ENCODE results near the gene GPR158.

The GPR158 gene

GRCh38 chr10:25615926-25616325 is 441.1 kb downstream of the GPR158 start:
- H3K9me3 ChIP-seq (ENCODE audit: low read length) = no peaks in the 10 kb centered on the region
- no peak overlapping the region for H2AFZ ChIP-seq (ENCODE audit: low read depth, low read length)
- H3K4me1 ChIP-seq (ENCODE audit: insufficient read depth, low read length) = peaks cover 4% of the 10 kb centered on the region
- no peaks in the 10 kb centered on the region for H3K36me3 ChIP-seq (ENCODE audit: insufficient read depth, low read length)
- no peak overlapping the region for H3K4me3 ChIP-seq (ENCODE audit: low read length)
- no peaks in the 10 kb centered on the region for H3K27me3 ChIP-seq (ENCODE audit: insufficient read depth, low read length)

- H3K27me3 ChIP-seq (ENCODE audit: insufficient read depth, low read length) = no peaks in the 10 kb centered on the region
- no peaks in the 10 kb centered on the region for H3K9me3 ChIP-seq (ENCODE audit: low read length)
- H3K4me1 ChIP-seq (ENCODE audit: insufficient read depth, low read length) = peaks cover 4% of the 10 kb centered on the region
- H3K36me3 ChIP-seq (ENCODE audit: insufficient read depth, low read length) = no peaks in the 10 kb centered on the region
- no peak overlapping the region for H3K4me3 ChIP-seq (ENCODE audit: low read length)
- no peak overlapping the region for H2AFZ ChIP-seq (ENCODE audit: low read depth, low read length)
Measured at GRCh38 chr10:25616903-25617592, 442.2 kb downstream of the GPR158 start.

- Histone ChIP-seq H3K4me1 (ENCODE audit: insufficient read depth, low read length) (no peaks in the 10 kb centered on the region), H3K4me3 (ENCODE audit: low read length) (no peak overlapping the region), H3K27me3 (ENCODE audit: insufficient read depth, low read length) (no peaks in the 10 kb centered on the region), H3K36me3 (ENCODE audit: insufficient read depth, low read length) (no peaks in the 10 kb centered on the region), H2AFZ (ENCODE audit: low read depth, low read length) (no peak overlapping the region), H3K9me3 (ENCODE audit: low read length) (no peaks in the 10 kb centered on the region)
Measured at GRCh38 chr10:25627606-25628005, 452.8 kb downstream of the GPR158 start.

- no peak overlapping the region for H3K4me3 ChIP-seq (ENCODE audit: low read length)
- no peaks in the 10 kb centered on the region for H3K9me3 ChIP-seq (ENCODE audit: low read length)
- H3K4me1 ChIP-seq (ENCODE audit: insufficient read depth, low read length) = no peaks in the 10 kb centered on the region
- no peak overlapping the region for H2AFZ ChIP-seq (ENCODE audit: low read depth, low read length)
- no peaks in the 10 kb centered on the region for H3K36me3 ChIP-seq (ENCODE audit: insufficient read depth, low read length)
- no peaks in the 10 kb centered on the region for H3K27me3 ChIP-seq (ENCODE audit: insufficient read depth, low read length)
Measured at GRCh38 chr10:25629333-25629732, 454.5 kb downstream of the GPR158 start.

- no peak overlapping the region for H3K4me3 ChIP-seq (ENCODE audit: low read length)
- no peaks in the 10 kb centered on the region for H3K27me3 ChIP-seq (ENCODE audit: insufficient read depth, low read length)
- H2AFZ ChIP-seq (ENCODE audit: low read depth, low read length) = no peak overlapping the region
- no peaks in the 10 kb centered on the region for H3K4me1 ChIP-seq (ENCODE audit: insufficient read depth, low read length)
- no peaks in the 10 kb centered on the region for H3K9me3 ChIP-seq (ENCODE audit: low read length)
- no peaks in the 10 kb centered on the region for H3K36me3 ChIP-seq (ENCODE audit: insufficient read depth, low read length)
Measured at GRCh38 chr10:25631471-25631870, 456.7 kb downstream of the GPR158 start.

GRCh38 chr10:25632802-25633201 is 458.0 kb downstream of the GPR158 start:
- H3K9me3 ChIP-seq (ENCODE audit: low read length) = no peaks in the 10 kb centered on the region
- no peaks in the 10 kb centered on the region for H3K4me1 ChIP-seq (ENCODE audit: insufficient read depth, low read length)
- H2AFZ ChIP-seq (ENCODE audit: low read depth, low read length) = no peak overlapping the region
- H3K27me3 ChIP-seq (ENCODE audit: insufficient read depth, low read length) = no peaks in the 10 kb centered on the region
- no peak overlapping the region for H3K4me3 ChIP-seq (ENCODE audit: low read length)
- no peaks in the 10 kb centered on the region for H3K36me3 ChIP-seq (ENCODE audit: insufficient read depth, low read length)

- Histone ChIP-seq H3K9me3 (ENCODE audit: low read length) (no peaks in the 10 kb centered on the region), H3K27me3 (ENCODE audit: insufficient read depth, low read length) (no peaks in the 10 kb centered on the region), H2AFZ (ENCODE audit: low read depth, low read length) (no peak overlapping the region), H3K4me3 (ENCODE audit: low read length) (no peak overlapping the region), H3K4me1 (ENCODE audit: insufficient read depth, low read length) (no peaks in the 10 kb centered on the region), H3K36me3 (ENCODE audit: insufficient read depth, low read length) (no peaks in the 10 kb centered on the region)
Measured at GRCh38 chr10:25633542-25633941, 458.7 kb downstream of the GPR158 start.

- no peak overlapping the region for H2AFZ ChIP-seq (ENCODE audit: low read depth, low read length)
- no peaks in the 10 kb centered on the region for H3K36me3 ChIP-seq (ENCODE audit: insufficient read depth, low read length)
- no peak overlapping the region for H3K4me3 ChIP-seq (ENCODE audit: low read length)
- H3K9me3 ChIP-seq (ENCODE audit: low read length) = no peaks in the 10 kb centered on the region
- H3K4me1 ChIP-seq (ENCODE audit: insufficient read depth, low read length) = no peaks in the 10 kb centered on the region
- H3K27me3 ChIP-seq (ENCODE audit: insufficient read depth, low read length) = peaks cover 3% of the 10 kb centered on the region
Measured at GRCh38 chr10:25639646-25640045, 464.8 kb downstream of the GPR158 start.

GRCh38 chr10:25641595-25641994 is 466.8 kb downstream of the GPR158 start:
- H2AFZ ChIP-seq (ENCODE audit: low read depth, low read length) = no peak overlapping the region
- no peaks in the 10 kb centered on the region for H3K36me3 ChIP-seq (ENCODE audit: insufficient read depth, low read length)

GRCh38 chr10:25642721-25643120 is 467.9 kb downstream of the GPR158 start:
- H3K4me3 ChIP-seq (ENCODE audit: low read length) = no peak overlapping the region
- no peaks in the 10 kb centered on the region for H3K36me3 ChIP-seq (ENCODE audit: insufficient read depth, low read length)
- no peaks in the 10 kb centered on the region for H3K4me1 ChIP-seq (ENCODE audit: insufficient read depth, low read length)
- no peak overlapping the region for H2AFZ ChIP-seq (ENCODE audit: low read depth, low read length)
- peaks cover 3% of the 10 kb centered on the region for H3K27me3 ChIP-seq (ENCODE audit: insufficient read depth, low read length)
- H3K9me3 ChIP-seq (ENCODE audit: low read length) = no peaks in the 10 kb centered on the region

More at GRCh38 chr10:25641595-25641994, 466.8 kb downstream of the GPR158 start:
- H3K4me3 ChIP-seq (ENCODE audit: low read length) = no peak overlapping the region
- H3K9me3 ChIP-seq (ENCODE audit: low read length) = no peaks in the 10 kb centered on the region
- H3K4me1 ChIP-seq (ENCODE audit: insufficient read depth, low read length) = no peaks in the 10 kb centered on the region
- H3K27me3 ChIP-seq (ENCODE audit: insufficient read depth, low read length) = peaks cover 3% of the 10 kb centered on the region

GRCh38 chr10:25646371-25646770 is 471.6 kb downstream of the GPR158 start:
- Histone ChIP-seq H3K4me1 (ENCODE audit: insufficient read depth, low read length) (no peaks in the 10 kb centered on the region), H3K36me3 (ENCODE audit: insufficient read depth, low read length) (no peaks in the 10 kb centered on the region), H3K4me3 (ENCODE audit: low read length) (no peak overlapping the region), H2AFZ (ENCODE audit: low read depth, low read length) (no peak overlapping the region), H3K9me3 (ENCODE audit: low read length) (no peaks in the 10 kb centered on the region), H3K27me3 (ENCODE audit: insufficient read depth, low read length) (peaks cover 3% of the 10 kb centered on the region)

GRCh38 chr10:25651534-25651933 is 476.7 kb downstream of the GPR158 start:
- H3K9me3 ChIP-seq (ENCODE audit: low read length) = no peaks in the 10 kb centered on the region
- no peaks in the 10 kb centered on the region for H3K4me1 ChIP-seq (ENCODE audit: insufficient read depth, low read length)
- H3K36me3 ChIP-seq (ENCODE audit: insufficient read depth, low read length) = no peaks in the 10 kb centered on the region
- no peak overlapping the region for H2AFZ ChIP-seq (ENCODE audit: low read depth, low read length)
- no peaks in the 10 kb centered on the region for H3K27me3 ChIP-seq (ENCODE audit: insufficient read depth, low read length)
- H3K4me3 ChIP-seq (ENCODE audit: low read length) = no peak overlapping the region
